C4-2B (cell line): Measurements from ENCODE around the gene GLT1D1.

Experiments used
- ZFX ChIP-seq: fragments of 450-650 bp; IDR thresholded peaks from 2 replicates; pipeline ENCODE4 v1.6.1; 2017
- TF ChIP-seq, protein P1 (sequence below): fragments of 450-650 bp; conservative IDR thresholded peaks from 2 replicates; pipeline ENCODE4 v1.5.1; 2017; ENCODE audit warnings: mild to moderate bottlenecking

DNA sequence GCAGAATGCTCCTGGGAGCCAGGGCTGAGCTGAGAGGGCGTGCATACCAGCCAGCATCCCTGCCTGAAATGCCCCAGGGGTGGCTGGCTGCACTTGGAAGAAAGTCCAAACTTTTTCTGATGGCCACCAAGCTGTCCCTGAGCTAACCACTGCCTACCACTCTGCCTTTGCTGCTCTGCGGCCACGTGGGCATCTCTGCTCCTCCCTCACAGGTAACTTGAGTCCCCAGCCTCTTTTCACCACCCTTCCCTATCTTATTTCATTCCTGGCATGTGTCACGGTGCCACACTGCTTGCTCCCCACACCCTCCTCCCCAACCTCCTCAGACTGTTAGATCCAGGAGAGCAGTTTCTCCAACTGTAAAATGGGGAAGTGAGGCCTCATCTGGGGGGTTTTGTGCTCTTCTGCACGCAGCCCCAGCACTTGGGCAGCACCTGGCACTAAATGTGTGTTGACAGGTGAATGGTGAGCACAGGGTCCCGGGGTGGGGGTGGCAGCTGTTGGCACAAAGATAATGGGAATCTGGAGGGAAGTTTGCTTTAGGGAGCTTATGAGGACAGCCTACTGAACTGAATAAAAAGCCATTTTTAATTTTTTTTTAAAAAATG, 113.0 kb downstream of the GLT1D1 start:
- TF ChIP-seq, protein P1, sequence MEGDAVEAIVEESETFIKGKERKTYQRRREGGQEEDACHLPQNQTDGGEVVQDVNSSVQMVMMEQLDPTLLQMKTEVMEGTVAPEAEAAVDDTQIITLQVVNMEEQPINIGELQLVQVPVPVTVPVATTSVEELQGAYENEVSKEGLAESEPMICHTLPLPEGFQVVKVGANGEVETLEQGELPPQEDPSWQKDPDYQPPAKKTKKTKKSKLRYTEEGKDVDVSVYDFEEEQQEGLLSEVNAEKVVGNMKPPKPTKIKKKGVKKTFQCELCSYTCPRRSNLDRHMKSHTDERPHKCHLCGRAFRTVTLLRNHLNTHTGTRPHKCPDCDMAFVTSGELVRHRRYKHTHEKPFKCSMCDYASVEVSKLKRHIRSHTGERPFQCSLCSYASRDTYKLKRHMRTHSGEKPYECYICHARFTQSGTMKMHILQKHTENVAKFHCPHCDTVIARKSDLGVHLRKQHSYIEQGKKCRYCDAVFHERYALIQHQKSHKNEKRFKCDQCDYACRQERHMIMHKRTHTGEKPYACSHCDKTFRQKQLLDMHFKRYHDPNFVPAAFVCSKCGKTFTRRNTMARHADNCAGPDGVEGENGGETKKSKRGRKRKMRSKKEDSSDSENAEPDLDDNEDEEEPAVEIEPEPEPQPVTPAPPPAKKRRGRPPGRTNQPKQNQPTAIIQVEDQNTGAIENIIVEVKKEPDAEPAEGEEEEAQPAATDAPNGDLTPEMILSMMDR: no peak
- no peak for TF ChIP-seq ZFX
